WTC11 (cell line): ENCODE data around the gene PCDHB8. TPM values are rescaled to one million over a fixed set of nuclear protein-coding genes. Genes with fewer than 3 reads are reported as not detected.
"Not testable (repeated sequence)": the region's sequence is repeated elsewhere in the genome, so short reads cannot be mapped to it uniquely, and the experiment has no call there.

Experiments
- ATAC-seq: fragments of 200-7000 bp; cut with Tn5 transposase; 2 replicates; pipeline ENCODE4 v1.10.0; 2021; ENCODE audit warnings: mild to moderate bottlenecking, moderate library complexity
- CTCF ChIA-PET: fragments of 300-600 bp; sonication (Branson Sonifier 250); formaldehyde crosslinking; loops from one replicate; lab custom pipeline; 2021; ENCODE audit warnings: antibody characterized with exemption; lab: Charles Lee
- POLR2A ChIA-PET: fragments of 350-600 bp; sonication (Branson Sonifier 250); formaldehyde crosslinking; loops from one replicate; lab custom pipeline; 2021; ENCODE audit warnings: antibody characterized with exemption; lab: Charles Lee
- DNase-seq: peaks from one replicate; pipeline ENCODE4 v3.0.0; 2021; ENCODE audit warnings: low spot score
- H3K27ac Mint-ChIP-seq: 2 replicates; pipeline ENCODE4 v1.8.0; 2021; ENCODE audit warnings: mixed read lengths
- H3K27me3 Mint-ChIP-seq: 2 replicates; pipeline ENCODE4 v1.8.0; 2021; ENCODE audit warnings: low read depth, mild to moderate bottlenecking, moderate library complexity, mixed read lengths
- H3K36me3 Mint-ChIP-seq: 2 replicates; pipeline ENCODE4 v1.8.0; 2021; ENCODE audit warnings: mixed read lengths
- H3K4me1 Mint-ChIP-seq: 2 replicates; pipeline ENCODE4 v1.8.0; 2022; ENCODE audit warnings: mixed read lengths
- H3K4me3 Mint-ChIP-seq: 2 replicates; pipeline ENCODE4 v1.8.0; 2021; ENCODE audit warnings: mild to moderate bottlenecking, moderate library complexity, mixed read lengths
- H3K9me3 Mint-ChIP-seq: 2 replicates; pipeline ENCODE4 v1.8.0; 2021; ENCODE audit warnings: mixed read lengths
- total RNA-seq: library from RNA; stranded (reverse); gene quantifications from 3 replicates; pipeline ENCODE4 v1.2.3, GENCODE V29; 2021

Gene PCDHB8
- total RNA-seq, 1 experiment from 2014 or later: 4.1 TPM

DNA sequence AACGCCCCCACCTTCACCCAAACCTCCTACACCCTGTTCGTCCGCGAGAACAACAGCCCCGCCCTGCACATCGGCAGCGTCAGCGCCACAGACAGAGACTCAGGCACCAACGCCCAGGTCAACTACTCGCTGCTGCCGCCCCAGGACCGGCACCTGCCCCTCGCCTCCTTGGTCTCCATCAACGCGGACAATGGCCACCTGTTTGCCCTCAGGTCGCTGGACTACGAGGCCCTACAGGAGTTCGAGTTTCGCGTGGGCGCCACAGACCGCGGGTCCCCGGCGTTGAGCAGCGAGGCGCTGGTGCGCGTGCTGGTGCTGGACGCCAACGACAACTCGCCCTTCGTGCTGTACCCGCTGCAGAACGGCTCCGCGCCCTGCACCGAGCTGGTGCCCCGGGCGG is 47.3 kb downstream of the PCDHB8 start:
- not testable (repeated sequence) for H3K36me3 Mint-ChIP-seq, H3K4me3 Mint-ChIP-seq, ATAC-seq

GRCh38 chr5:141225421-141225820 is 47.8 kb downstream of the PCDHB8 start:
- CTCF ChIA-PET: interaction anchor here (0.6 to 3.4 kb wide), 3 partner anchors 9 to 367 kb away, joined by 3 to 43 read pairs (median 37); no protein-coding TSS in a partner anchor
- H3K9me3 Mint-ChIP-seq, DNase-seq, POLR2A ChIA-PET, H3K36me3 Mint-ChIP-seq, H3K27me3 Mint-ChIP-seq, H3K4me3 Mint-ChIP-seq, ATAC-seq, H3K27ac Mint-ChIP-seq: not testable (repeated sequence)
- peaks cover 16% of the 10 kb centered on the region for H3K4me1 Mint-ChIP-seq

More for the DNA sequence above, 47.3 kb downstream of the PCDHB8 start:
- CTCF ChIA-PET: interaction anchor here (3.4 kb wide), 2 partner anchors 9 to 336 kb away, joined by 37 to 43 read pairs; no protein-coding TSS in a partner anchor
- H3K27ac Mint-ChIP-seq, DNase-seq, POLR2A ChIA-PET, H3K9me3 Mint-ChIP-seq, H3K27me3 Mint-ChIP-seq: not testable (repeated sequence)
- peaks cover 16% of the 10 kb centered on the region for H3K4me1 Mint-ChIP-seq

Other genes starting within 250 kb of the PCDHB8 start
- gene PCDHAC2, start 211.3 kb upstream of the PCDHB8 start, total RNA-seq: 6.7 to 11.3 TPM (median 7.9 TPM) in 3 replicates
- gene PCDHB1, start 126.4 kb upstream of the PCDHB8 start, total RNA-seq: 0.09 to 0.13 TPM (median 0.11 TPM) in 3 replicates
- 22.9 to 26.2 TPM (median 23.1 TPM) in 3 replicates for gene PCDHB2, start 83.2 kb upstream of the PCDHB8 start, total RNA-seq
- gene PCDHB3, start 77.3 kb upstream of the PCDHB8 start, total RNA-seq: 4.7 to 6.4 TPM (median 5.1 TPM) in 3 replicates
- gene PCDHB4, start 56.0 kb upstream of the PCDHB8 start, total RNA-seq: 2.3 to 2.6 TPM (median 2.3 TPM) in 3 replicates
- gene PCDHB5, start 42.6 kb upstream of the PCDHB8 start, total RNA-seq: 6.8 to 12.5 TPM (median 8.5 TPM) in 3 replicates
- 0.23 to 0.37 TPM (median 0.24 TPM) in 3 replicates for gene PCDHB6, start 27.7 kb upstream of the PCDHB8 start, total RNA-seq
- 0.17 to 0.27 TPM (median 0.23 TPM) in 3 replicates for gene PCDHB7, start 5.1 kb upstream of the PCDHB8 start, total RNA-seq
- gene PCDHB16, start 4.6 kb downstream of the PCDHB8 start, total RNA-seq: 3.5 to 4.1 TPM (median 3.7 TPM) in 3 replicates
- gene PCDHB9, start 9.4 kb downstream of the PCDHB8 start, total RNA-seq: 1.6 to 2.3 TPM (median 1.7 TPM) in 3 replicates
- gene PCDHB10, start 14.6 kb downstream of the PCDHB8 start, total RNA-seq: 1.4 to 1.9 TPM (median 1.7 TPM) in 3 replicates
- 0.61 to 1.2 TPM (median 0.92 TPM) in 3 replicates for gene PCDHB11, start 21.8 kb downstream of the PCDHB8 start, total RNA-seq
- gene PCDHB12, start 30.9 kb downstream of the PCDHB8 start, total RNA-seq: 2.7 to 3.1 TPM (median 3.1 TPM) in 3 replicates
- gene PCDHB13, start 36.1 kb downstream of the PCDHB8 start, total RNA-seq: 2.2 to 2.9 TPM (median 2.6 TPM) in 3 replicates
- gene PCDHB14, start 45.6 kb downstream of the PCDHB8 start, total RNA-seq: 2.6 to 3.5 TPM (median 2.8 TPM) in 3 replicates
- 7.7 to 8.7 TPM (median 8.4 TPM) in 3 replicates for gene PCDHB15, start 67.6 kb downstream of the PCDHB8 start, total RNA-seq
- gene SLC25A2, start 126.3 kb downstream of the PCDHB8 start, total RNA-seq: 0.24 TPM in 1 of 3 replicates, not detected in the others
- gene TAF7, start 143.0 kb downstream of the PCDHB8 start, total RNA-seq: 87.8 to 96.2 TPM (median 90.1 TPM) in 3 replicates
- gene PCDHGA1, start 152.7 kb downstream of the PCDHB8 start, total RNA-seq: 1.1 to 1.5 TPM (median 1.2 TPM) in 3 replicates
- gene PCDHGA2, start 161.0 kb downstream of the PCDHB8 start, total RNA-seq: 0.66 to 0.96 TPM (median 0.94 TPM) in 3 replicates
- 0.92 to 1.3 TPM (median 0.98 TPM) in 3 replicates for gene PCDHGA3, start 166.0 kb downstream of the PCDHB8 start, total RNA-seq
- gene PCDHGB1, start 172.3 kb downstream of the PCDHB8 start, total RNA-seq: 4.9 to 5.6 TPM (median 5.5 TPM) in 3 replicates
- 3.4 to 3.9 TPM (median 3.5 TPM) in 3 replicates for gene PCDHGA4, start 177.2 kb downstream of the PCDHB8 start, total RNA-seq
- gene PCDHGB2, start 182.2 kb downstream of the PCDHB8 start, total RNA-seq: 4.1 to 5.5 TPM (median 5.2 TPM) in 3 replicates
- gene PCDHGA5, start 186.4 kb downstream of the PCDHB8 start, total RNA-seq: 2.0 to 2.5 TPM (median 2.4 TPM) in 3 replicates
- 3.3 to 4.2 TPM (median 3.5 TPM) in 3 replicates for gene PCDHGB3, start 192.5 kb downstream of the PCDHB8 start, total RNA-seq
- 2.6 to 3.3 TPM (median 3.0 TPM) in 3 replicates for gene PCDHGA6, start 196.1 kb downstream of the PCDHB8 start, total RNA-seq
- gene PCDHGA7, start 205.0 kb downstream of the PCDHB8 start, total RNA-seq: 1.6 to 2.8 TPM (median 2.1 TPM) in 3 replicates
- 7.8 to 9.1 TPM (median 8.8 TPM) in 3 replicates for gene PCDHGB4, start 209.9 kb downstream of the PCDHB8 start, total RNA-seq
- gene PCDHGA8, start 214.8 kb downstream of the PCDHB8 start, total RNA-seq: 1.4 to 2.4 TPM (median 2.1 TPM) in 3 replicates
- gene PCDHGB5, start 220.2 kb downstream of the PCDHB8 start, total RNA-seq: 7.6 to 9.7 TPM (median 7.7 TPM) in 3 replicates
- 1.9 to 2.9 TPM (median 2.3 TPM) in 3 replicates for gene PCDHGA9, start 225.0 kb downstream of the PCDHB8 start, total RNA-seq
- gene PCDHGB6, start 230.2 kb downstream of the PCDHB8 start, total RNA-seq: 6.0 to 6.7 TPM (median 6.1 TPM) in 3 replicates
- gene PCDHGA10, start 235.2 kb downstream of the PCDHB8 start, total RNA-seq: 10.7 to 11.9 TPM (median 11.0 TPM) in 3 replicates
- 10.5 to 11.2 TPM (median 10.7 TPM) in 3 replicates for gene PCDHGB7, start 239.9 kb downstream of the PCDHB8 start, total RNA-seq
- 7.0 to 8.4 TPM (median 7.1 TPM) in 3 replicates for gene PCDHGA11, start 243.3 kb downstream of the PCDHB8 start, total RNA-seq